Fibroblast of pulmonary artery (primary cell): Measurements from ENCODE around the gene SPAG4.

Source experiments
- DNase-seq: peaks from one replicate; pipeline ENCODE4 v3.0.0-alpha.2; 2010; ENCODE audit warnings: low read depth
- H3K4me3 ChIP-seq: replicated peaks from 2 replicates; pipeline ENCODE4 v1.5.1; 2011; ENCODE audit warnings: low read depth, mild to moderate bottlenecking, control low read depth, low read length, moderate library complexity
- CTCF ChIP-seq: IDR thresholded peaks from 2 replicates; pipeline ENCODE4 v1.5.1; 2011; ENCODE audit warnings: mild to moderate bottlenecking, control low read depth, low read length, inconsistent platforms; ENCODE audit errors: missing control alignments

Gene SPAG4

GRCh38 chr20:35578469-35578868 lies 37.2 kb upstream of the SPAG4 start:
- no peak for TF ChIP-seq CTCF
- no peak overlapping the region for H3K4me3 ChIP-seq
- DNase-seq: no peak

- no peak overlapping the region for H3K4me3 ChIP-seq
- DNase-seq: no peak
- no peak for TF ChIP-seq CTCF
Measured at GRCh38 chr20:35579196-35579595, 36.4 kb upstream of the SPAG4 start.

- DNase-seq: no peak
- no peak for TF ChIP-seq CTCF
- no peak overlapping the region for H3K4me3 ChIP-seq
Measured at GRCh38 chr20:35582131-35582530, 33.5 kb upstream of the SPAG4 start.

- DNase-seq: no peak
- TF ChIP-seq CTCF: no peak
Measured at GRCh38 chr20:35582741-35583404, 32.8 kb upstream of the SPAG4 start.

GRCh38 chr20:35583636-35584560 lies 31.7 kb upstream of the SPAG4 start:
- no peak for DNase-seq
- TF ChIP-seq CTCF: no peak
- no peak overlapping the region for H3K4me3 ChIP-seq

More at GRCh38 chr20:35582741-35583404, 32.8 kb upstream of the SPAG4 start:
- no peak overlapping the region for H3K4me3 ChIP-seq

GRCh38 chr20:35586751-35587425 lies 28.7 kb upstream of the SPAG4 start:
- no peak for TF ChIP-seq CTCF
- no peak overlapping the region for H3K4me3 ChIP-seq
- DNase-seq: no peak
